Kidney (tissue), 14 donors: ENCODE results near the gene CACNA2D1. TPM values are rescaled to one million over a fixed set of nuclear protein-coding genes. Genes with fewer than 3 reads are reported as not detected.

Experiments
- DNase-seq, 5 donors: peaks; one replicate each; pipeline ENCODE4 v3.0.0-alpha.2; 2013 to 2020
- FAIRE-seq: peaks from 2 replicates; lab custom pipeline; 2012; peaks lifted over from hg19 to GRCh38; lab: Jason Lieb, UNC
- H3K27ac ChIP-seq, 2 donors: one replicate each; pipeline ENCODE4 v1.7.0; 2013; ENCODE audit warnings: low read depth in 2 of 2, low read length in 2 of 2, inconsistent platforms in 1 of 2
- H3K27me3 ChIP-seq: one replicate; pipeline ENCODE4 v1.7.1; 2013; ENCODE audit warnings: low read length, inconsistent platforms; ENCODE audit not compliant: control insufficient read depth, insufficient read depth
- H3K36me3 ChIP-seq, 3 donors: one replicate each; pipeline versions ENCODE4 v1.7.0 to v1.7.1; 2013; ENCODE audit warnings: low read length in 3 of 3, control low read depth in 1 of 3, inconsistent platforms in 1 of 3; ENCODE audit not compliant: insufficient read depth in 3 of 3, control insufficient read depth in 2 of 3
- H3K4me1 ChIP-seq, 3 donors: one replicate each; pipeline versions ENCODE4 v1.7.0 to v1.7.1; 2013; ENCODE audit warnings: low read length in 3 of 3, inconsistent platforms in 1 of 3, low read depth in 1 of 3; ENCODE audit not compliant: control insufficient read depth in 2 of 3, insufficient read depth in 2 of 3
- H3K4me3 ChIP-seq, 3 donors: one replicate each; pipeline versions ENCODE4 v1.7.0 to v1.8.1; 2013; ENCODE audit warnings: low read length in 3 of 3, control low read depth in 1 of 3, inconsistent platforms in 1 of 3
- H3K9ac ChIP-seq, 3 donors: one replicate each; pipeline versions ENCODE4 v1.7.0 to v1.7.1; 2013; ENCODE audit warnings: low read length in 3 of 3, control low read depth in 1 of 3, inconsistent platforms in 1 of 3
- H3K9me3 ChIP-seq, 3 donors: one replicate each; pipeline versions ENCODE4 v1.7.0 to v1.7.1; 2013; ENCODE audit warnings: low read length in 3 of 3, control low read depth in 1 of 3, inconsistent platforms in 1 of 3; ENCODE audit not compliant: control insufficient read depth in 2 of 3, insufficient read depth in 1 of 3
- CTCF ChIP-seq: IDR thresholded peaks from 3 replicates; pipeline ENCODE4 v1.5.1; 2012; ENCODE audit warnings: mild to moderate bottlenecking, moderate library complexity, borderline replicate concordance; ENCODE audit not compliant: insufficient read depth; ENCODE audit errors: extremely low read depth
- intact Hi-C: fragments of 100-400 bp; cut with DNase I; formaldehyde crosslinking; loops from one replicate; pipeline ENCODE4 v1.11.1; 2022
- polyA plus RNA-seq: library from polyadenylated mRNA; stranded (reverse); fragments of 350-450 nt; fragmentation: Illumina TruSeq; extraction: RNeasy Lipid Tissue Mini Kit (QIAGEN cat#74804); gene quantifications from one replicate; pipeline ENCODE4 v1.2.3, GENCODE V29; 2014; ENCODE audit warnings: low read depth, low replicate concordance; ENCODE audit not compliant: insufficient read depth
- total RNA-seq: library from RNA; stranded (reverse); fragmentation: NEBNext Ultra II Directional; extraction: Animal tissue kit (Norgen Biotek cat#: 25700); gene quantifications from one replicate; pipeline ENCODE4 v1.2.1, GENCODE V29; 2021
- donor health status: control.
- donor health status: control.
- donor health status: control.
- donor health status: control.
- donor health status: control.
- donor health status: DM: yes; HTN: yes; CAD: no.
- donor health status: Normal renal cell carcinoma (clear cell type).

Gene CACNA2D1
- total and polyA plus RNA-seq, 2 donors from 2014 or later, result 3.5 to 18.3 TPM

- intact Hi-C loops, result no loop called here
- no peak for TF ChIP-seq CTCF
- no peaks in the 10 kb centered on the region for H3K36me3 ChIP-seq
- no peaks in the 10 kb centered on the region for H3K9me3 ChIP-seq
- H3K27me3 ChIP-seq, result no peaks in the 10 kb centered on the region
- FAIRE-seq, result no peak
- no peak overlapping the region for H3K4me3 ChIP-seq
- no peak for DNase-seq
- no peak overlapping the region for H3K27ac ChIP-seq
- no peaks in the 10 kb centered on the region for H3K4me1 ChIP-seq
- no peak overlapping the region for H3K9ac ChIP-seq
These were observed 333.3 kb downstream of the CACNA2D1 start for GRCh38 chr7:82110146-82110840.

GRCh38 chr7:82109288-82109687, 334.3 kb downstream of the CACNA2D1 start:
- intact Hi-C loops, result no loop called here
- Histone ChIP-seq H3K4me1 (no peaks in the 10 kb centered on the region), H3K4me3 (no peak overlapping the region), H3K9me3 (no peaks in the 10 kb centered on the region), H3K9ac (no peak overlapping the region), H3K27ac (no peak overlapping the region), H3K36me3 (no peaks in the 10 kb centered on the region), H3K27me3 (no peaks in the 10 kb centered on the region)
- DNase-seq (no peak), FAIRE-seq (no peak)
- no peak for TF ChIP-seq CTCF

GRCh38 chr7:82106201-82106600, 337.4 kb downstream of the CACNA2D1 start:
- TF ChIP-seq CTCF, result no peak
- FAIRE-seq (no peak), DNase-seq (no peak)
- intact Hi-C loops, result no loop called here
- H3K36me3 ChIP-seq, result no peaks in the 10 kb centered on the region
- no peak overlapping the region for H3K27ac ChIP-seq
- H3K27me3 ChIP-seq, result no peaks in the 10 kb centered on the region
- no peaks in the 10 kb centered on the region for H3K9me3 ChIP-seq
- H3K4me1 ChIP-seq, result no peaks in the 10 kb centered on the region
- no peak overlapping the region for H3K9ac ChIP-seq
- no peak overlapping the region for H3K4me3 ChIP-seq

GRCh38 chr7:82105463-82105862, 338.1 kb downstream of the CACNA2D1 start:
- no peak overlapping the region for H3K9ac ChIP-seq
- no peaks in the 10 kb centered on the region for H3K9me3 ChIP-seq
- no peak for TF ChIP-seq CTCF
- DNase-seq (no peak), FAIRE-seq (no peak)
- no peaks in the 10 kb centered on the region for H3K4me1 ChIP-seq
- no peak overlapping the region for H3K27ac ChIP-seq
- no peaks in the 10 kb centered on the region for H3K36me3 ChIP-seq
- intact Hi-C loops, result no loop called here
- no peak overlapping the region for H3K4me3 ChIP-seq
- no peaks in the 10 kb centered on the region for H3K27me3 ChIP-seq
